Measurements from ENCODE around the gene NUCB2.

DNA sequence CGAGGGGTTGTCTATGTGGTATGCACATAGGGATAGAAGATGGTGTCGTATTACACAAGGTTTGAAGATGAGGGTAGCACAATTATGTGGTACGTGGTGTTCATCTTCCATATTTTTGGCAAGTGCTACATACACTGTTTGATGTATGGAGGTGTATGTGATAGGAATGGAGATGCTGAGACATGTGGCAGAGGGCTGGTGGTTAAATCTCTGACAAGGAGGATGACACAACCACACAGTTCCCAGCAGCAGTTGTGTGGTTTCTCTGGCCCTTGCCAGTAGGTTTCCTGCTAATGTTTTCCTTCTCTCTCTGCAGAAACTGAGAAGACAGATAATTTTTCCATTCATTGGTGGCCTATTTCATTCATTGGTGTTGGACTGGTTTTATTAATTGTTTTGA, 92.0 kb downstream of the NUCB2 start:
- TF ChIP-seq CTCF (conservative IDR thresholded peaks at IDR 0.05) (no peak), ZFX (IDR thresholded peaks at IDR 0.05) (no peak)

Measured in C4-2B (cell line).